Measurements from ENCODE around the gene PDGFD. TPM values are rescaled to one million over a fixed set of nuclear protein-coding genes. Genes with fewer than 3 reads are reported as not detected.

Gene PDGFD
- total and polyA plus RNA-seq, 2 donors (not counting 1 experiment from before 2014, with no cell fraction given) = 0.07 to 0.71 TPM

DNA sequence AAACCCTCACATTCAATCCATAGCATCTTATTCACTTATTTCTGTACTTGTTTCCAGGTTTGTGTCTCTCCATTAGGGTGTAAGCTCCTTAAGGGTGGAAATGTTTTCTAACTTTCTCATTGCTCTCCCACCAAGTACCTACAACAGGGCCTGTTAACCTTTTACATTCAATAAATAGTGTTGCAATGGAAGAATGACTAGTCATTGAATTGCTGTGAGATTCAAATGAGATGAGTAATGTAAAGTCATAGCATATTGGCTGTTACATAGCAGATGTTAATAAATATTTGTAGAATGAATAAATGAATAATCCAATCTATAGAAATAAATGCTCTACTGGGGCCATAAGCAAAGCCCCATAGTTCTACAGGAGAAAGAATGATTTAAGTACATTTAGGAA lies 202.9 kb downstream of the PDGFD start:
- CTCF ChIA-PET = no interaction called here
- H2AFZ ChIP-seq (ENCODE audit: insufficient read depth, low read depth, low read length, poor library complexity, severe bottlenecking) = no peak overlapping the region
- H4K20me1 ChIP-seq (ENCODE audit: control insufficient read depth, insufficient read depth, low read length, poor library complexity, severe bottlenecking) = no peaks in the 10 kb centered on the region
- no peak for DNase-seq
- TF ChIP-seq EZH2 (IDR thresholded peaks at IDR 0.05; ENCODE audit: borderline replicate concordance, insufficient read depth, low read depth, low read length, poor library complexity, severe bottlenecking) = no peak
- TF ChIP-seq, protein P1, sequence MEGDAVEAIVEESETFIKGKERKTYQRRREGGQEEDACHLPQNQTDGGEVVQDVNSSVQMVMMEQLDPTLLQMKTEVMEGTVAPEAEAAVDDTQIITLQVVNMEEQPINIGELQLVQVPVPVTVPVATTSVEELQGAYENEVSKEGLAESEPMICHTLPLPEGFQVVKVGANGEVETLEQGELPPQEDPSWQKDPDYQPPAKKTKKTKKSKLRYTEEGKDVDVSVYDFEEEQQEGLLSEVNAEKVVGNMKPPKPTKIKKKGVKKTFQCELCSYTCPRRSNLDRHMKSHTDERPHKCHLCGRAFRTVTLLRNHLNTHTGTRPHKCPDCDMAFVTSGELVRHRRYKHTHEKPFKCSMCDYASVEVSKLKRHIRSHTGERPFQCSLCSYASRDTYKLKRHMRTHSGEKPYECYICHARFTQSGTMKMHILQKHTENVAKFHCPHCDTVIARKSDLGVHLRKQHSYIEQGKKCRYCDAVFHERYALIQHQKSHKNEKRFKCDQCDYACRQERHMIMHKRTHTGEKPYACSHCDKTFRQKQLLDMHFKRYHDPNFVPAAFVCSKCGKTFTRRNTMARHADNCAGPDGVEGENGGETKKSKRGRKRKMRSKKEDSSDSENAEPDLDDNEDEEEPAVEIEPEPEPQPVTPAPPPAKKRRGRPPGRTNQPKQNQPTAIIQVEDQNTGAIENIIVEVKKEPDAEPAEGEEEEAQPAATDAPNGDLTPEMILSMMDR (IDR thresholded peaks at IDR 0.05) = no peak
- no peaks in the 10 kb centered on the region for H3K27me3 ChIP-seq (replicated peaks in 1 of 4; ENCODE audit: control extremely low read depth in 1 of 4, control insufficient read depth in 3 of 4, insufficient read depth in 4 of 4, low read length in 3 of 4)
- no peaks in the 10 kb centered on the region for H3K9me3 Mint-ChIP-seq (ENCODE audit: insufficient read depth)
- no peaks in the 10 kb centered on the region for H3K79me2 ChIP-seq (ENCODE audit: control insufficient read depth, insufficient read depth, low read length)
- H3K9me3 ChIP-seq (ENCODE audit: control extremely low read depth in 1 of 3, control insufficient read depth in 2 of 3, insufficient read depth in 1 of 3, low read length in 2 of 3) = peaks cover 0 to 1% (median 0%) of the 10 kb centered on the region in 3 donors
- intact Hi-C loops (cut with micrococcal nuclease) = no loop called here
- no peak overlapping the region for H3K9ac ChIP-seq (ENCODE audit: low read length)
- no peak overlapping the region for H3K4me2 ChIP-seq (replicated peaks; ENCODE audit: low read depth, low read length, poor library complexity, severe bottlenecking)
- peaks cover 9 to 14% of the 10 kb centered on the region in 2 donors for H3K4me1 ChIP-seq (ENCODE audit: control insufficient read depth in 2 of 2, insufficient read depth in 2 of 2, low read length in 2 of 2)
- no peaks in the 10 kb centered on the region for H3K27me3 Mint-ChIP-seq
- no peaks in the 10 kb centered on the region for H3K36me3 ChIP-seq (replicated peaks in 1 of 2; ENCODE audit: control extremely low read depth in 1 of 2, control insufficient read depth in 1 of 2, extremely low read depth in 1 of 2, insufficient read depth in 2 of 2, low read length in 1 of 2)
- no peak for ATAC-seq (ENCODE audit: low read depth)
- peaks cover 17% of the 10 kb centered on the region for H3K4me1 Mint-ChIP-seq
- H3K4me3 Mint-ChIP-seq = no peak overlapping the region
- H3K27ac Mint-ChIP-seq = no peak overlapping the region
- no peak overlapping the region for H3K4me3 ChIP-seq (ENCODE audit: control extremely low read depth in 1 of 5, extremely low read depth in 1 of 5, insufficient read depth in 1 of 5, low read depth in 2 of 5, low read length in 4 of 5)
- no peak overlapping the region for H3K27ac ChIP-seq (ENCODE audit: low read length in 2 of 2)
- POLR2A ChIA-PET = no interaction called here

DNA sequence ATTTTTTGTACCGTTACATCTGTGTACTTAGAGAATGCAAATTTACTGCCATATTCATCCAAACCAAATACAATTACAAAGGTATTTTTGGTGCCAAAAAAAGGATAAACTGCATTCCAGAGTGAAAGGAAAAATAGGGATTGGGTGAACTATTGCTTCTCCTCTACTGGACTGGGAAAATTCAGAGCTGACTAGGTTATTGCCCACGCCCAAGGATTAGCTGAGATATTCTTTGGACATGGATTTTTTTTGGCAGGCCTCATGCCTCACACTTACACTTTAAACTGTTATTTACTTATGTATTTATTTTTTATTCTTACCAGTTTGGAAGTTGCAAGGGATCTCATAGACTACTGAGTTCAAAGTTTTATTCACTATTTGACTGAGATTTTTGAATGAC lies 203.8 kb downstream of the PDGFD start:
- CTCF ChIA-PET = no interaction called here
- H3K36me3 ChIP-seq (replicated peaks in 1 of 2; ENCODE audit: control extremely low read depth in 1 of 2, control insufficient read depth in 1 of 2, extremely low read depth in 1 of 2, insufficient read depth in 2 of 2, low read length in 1 of 2) = no peaks in the 10 kb centered on the region

More for the DNA sequence above, 203.8 kb downstream of the PDGFD start:
- H3K79me2 ChIP-seq (ENCODE audit: control insufficient read depth, insufficient read depth, low read length) = no peaks in the 10 kb centered on the region
- no peaks in the 10 kb centered on the region for H4K20me1 ChIP-seq (ENCODE audit: control insufficient read depth, insufficient read depth, low read length, poor library complexity, severe bottlenecking)
- H3K4me1 ChIP-seq (ENCODE audit: control insufficient read depth in 2 of 2, insufficient read depth in 2 of 2, low read length in 2 of 2) = peaks cover 9 to 14% of the 10 kb centered on the region in 2 donors
- no peaks in the 10 kb centered on the region for H3K27me3 Mint-ChIP-seq
- H3K9me3 Mint-ChIP-seq (ENCODE audit: insufficient read depth) = no peaks in the 10 kb centered on the region
- H3K9me3 ChIP-seq (ENCODE audit: control extremely low read depth in 1 of 3, control insufficient read depth in 2 of 3, insufficient read depth in 1 of 3, low read length in 2 of 3) = peaks cover 0 to 1% (median 0%) of the 10 kb centered on the region in 3 donors
- no peak overlapping the region for H2AFZ ChIP-seq (ENCODE audit: insufficient read depth, low read depth, low read length, poor library complexity, severe bottlenecking)
- H3K4me3 ChIP-seq (ENCODE audit: control extremely low read depth in 1 of 5, extremely low read depth in 1 of 5, insufficient read depth in 1 of 5, low read depth in 2 of 5, low read length in 4 of 5) = no peak overlapping the region
- TF ChIP-seq, protein P1 (IDR thresholded peaks at IDR 0.05) = no peak
- no peak for TF ChIP-seq EZH2 (IDR thresholded peaks at IDR 0.05; ENCODE audit: borderline replicate concordance, insufficient read depth, low read depth, low read length, poor library complexity, severe bottlenecking)
- POLR2A ChIA-PET = no interaction called here
- intact Hi-C loops (cut with micrococcal nuclease) = no loop called here
- H3K4me1 Mint-ChIP-seq = peaks cover 17% of the 10 kb centered on the region
- WGBS (ENCODE audit: insufficient coverage) = no CpG with 5 or more reads among the region's 2 CpGs
- H3K4me2 ChIP-seq (replicated peaks; ENCODE audit: low read depth, low read length, poor library complexity, severe bottlenecking) = no peak overlapping the region
- no peak overlapping the region for H3K9ac ChIP-seq (ENCODE audit: low read length)
- no peak overlapping the region for H3K4me3 Mint-ChIP-seq
- no peak overlapping the region for H3K27ac ChIP-seq (ENCODE audit: low read length in 2 of 2)
- no peak overlapping the region for H3K27ac Mint-ChIP-seq
- no peak for ATAC-seq (ENCODE audit: low read depth)
- no peak for DNase-seq
- H3K27me3 ChIP-seq (replicated peaks in 1 of 4; ENCODE audit: control extremely low read depth in 1 of 4, control insufficient read depth in 3 of 4, insufficient read depth in 4 of 4, low read length in 3 of 4) = no peaks in the 10 kb centered on the region

All from B cell (primary cell).